Measurements from ENCODE around the gene H1-8.

- TF ChIP-seq, protein P1, sequence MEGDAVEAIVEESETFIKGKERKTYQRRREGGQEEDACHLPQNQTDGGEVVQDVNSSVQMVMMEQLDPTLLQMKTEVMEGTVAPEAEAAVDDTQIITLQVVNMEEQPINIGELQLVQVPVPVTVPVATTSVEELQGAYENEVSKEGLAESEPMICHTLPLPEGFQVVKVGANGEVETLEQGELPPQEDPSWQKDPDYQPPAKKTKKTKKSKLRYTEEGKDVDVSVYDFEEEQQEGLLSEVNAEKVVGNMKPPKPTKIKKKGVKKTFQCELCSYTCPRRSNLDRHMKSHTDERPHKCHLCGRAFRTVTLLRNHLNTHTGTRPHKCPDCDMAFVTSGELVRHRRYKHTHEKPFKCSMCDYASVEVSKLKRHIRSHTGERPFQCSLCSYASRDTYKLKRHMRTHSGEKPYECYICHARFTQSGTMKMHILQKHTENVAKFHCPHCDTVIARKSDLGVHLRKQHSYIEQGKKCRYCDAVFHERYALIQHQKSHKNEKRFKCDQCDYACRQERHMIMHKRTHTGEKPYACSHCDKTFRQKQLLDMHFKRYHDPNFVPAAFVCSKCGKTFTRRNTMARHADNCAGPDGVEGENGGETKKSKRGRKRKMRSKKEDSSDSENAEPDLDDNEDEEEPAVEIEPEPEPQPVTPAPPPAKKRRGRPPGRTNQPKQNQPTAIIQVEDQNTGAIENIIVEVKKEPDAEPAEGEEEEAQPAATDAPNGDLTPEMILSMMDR (IDR thresholded peaks at IDR 0.05; ENCODE audit: insufficient read depth, low read length, poor library complexity, severe bottlenecking), result no peak
- TF ChIP-seq EZH2phosphoT487 (conservative IDR thresholded peaks at IDR 0.05; ENCODE audit: low read length), result no peak
Observed at GRCh38 chr3:129561619-129562248, 18.8 kb downstream of the H1-8 start.

All from SU-DHL-6 (cell line).